ENCODE measurements around the gene CHAT.

Gene CHAT

GRCh38 chr10:49632406-49633317, 18.8 kb downstream of the CHAT start:
- DNase-seq = no peak

- DNase-seq = peak; percentile 14
These were observed 19.7 kb downstream of the CHAT start for GRCh38 chr10:49633327-49634068.

GRCh38 chr10:49634069-49634660, 20.3 kb downstream of the CHAT start:
- DNase-seq = no peak

GRCh38 chr10:49642311-49642710, 28.5 kb downstream of the CHAT start:
- no peak for DNase-seq

GRCh38 chr10:49643241-49644034, 29.6 kb downstream of the CHAT start:
- DNase-seq = no peak

- DNase-seq = no peak
These were observed 30.3 kb downstream of the CHAT start for GRCh38 chr10:49644035-49644646.

GRCh38 chr10:49645417-49645816, 31.6 kb downstream of the CHAT start:
- DNase-seq = no peak

- DNase-seq = no peak
These were observed 32.3 kb downstream of the CHAT start for GRCh38 chr10:49645871-49646870.

GRCh38 chr10:49647554-49647953, 33.7 kb downstream of the CHAT start:
- DNase-seq = no peak

GRCh38 chr10:49647985-49648795, 34.4 kb downstream of the CHAT start:
- DNase-seq = no peak

- DNase-seq = no peak
These were observed 35.5 kb downstream of the CHAT start for GRCh38 chr10:49649294-49649693.

GRCh38 chr10:49649936-49650723, 36.3 kb downstream of the CHAT start:
- no peak for DNase-seq

- no peak for DNase-seq
These were observed 36.8 kb downstream of the CHAT start for GRCh38 chr10:49650724-49651034.

- no peak for DNase-seq
These were observed 37.4 kb downstream of the CHAT start for GRCh38 chr10:49651039-49651835.

GRCh38 chr10:49651917-49652316, 38.1 kb downstream of the CHAT start:
- DNase-seq = no peak

- DNase-seq = no peak
These were observed 38.8 kb downstream of the CHAT start for GRCh38 chr10:49652421-49653272.

- DNase-seq = no peak
These were observed 39.6 kb downstream of the CHAT start for GRCh38 chr10:49653273-49653929.

Data from eye (tissue), 1 donor.